ENCODE data around the gene SRSF5. TPM values are rescaled to one million over a fixed set of nuclear protein-coding genes. Genes with fewer than 3 reads are reported as not detected.

Gene SRSF5
- total RNA-seq, 4 donors from 2014 or later, result 57.5 to 113 (median 84.6) TPM

- no peaks in the 10 kb centered on the region for H3K4me1 ChIP-seq
- H3K27ac ChIP-seq, result no peak overlapping the region
- no peaks in the 10 kb centered on the region for H3K9me3 ChIP-seq
- no peak overlapping the region for H3K4me3 ChIP-seq
- no peaks in the 10 kb centered on the region for H3K36me3 ChIP-seq
- ATAC-seq (no peak), DNase-seq (no peak)
- TF ChIP-seq CTCF (IDR thresholded peaks at IDR 0.05 in 4 of 5, conservative IDR thresholded peaks at IDR 0.05 in 1 of 5) (no peak), POLR2A (IDR thresholded peaks at IDR 0.05) (no peak)
- H3K27me3 ChIP-seq, result no peaks in the 10 kb centered on the region
- intact Hi-C loops (cut with DNase I; ENCODE audit: low total_unique reads) (no loop called here), in situ Hi-C loops (cut with MboI; ENCODE audit: low sequenced_read_pairs in 4 of 4) (loop anchor here in 1 of 4 donors (25.0 kb wide), 1 partner anchor 907 kb away; no protein-coding TSS in a partner anchor)
Observed at GRCh38 chr14:69804902-69805301, 38.0 kb downstream of the SRSF5 start.

- no peaks in the 10 kb centered on the region for H3K36me3 ChIP-seq
- H3K4me3 ChIP-seq, result no peak overlapping the region
- no peak overlapping the region for H3K27ac ChIP-seq
- DNase-seq (no peak), ATAC-seq (no peak)
- H3K27me3 ChIP-seq, result no peaks in the 10 kb centered on the region
- in situ Hi-C loops (cut with MboI; ENCODE audit: low sequenced_read_pairs in 4 of 4), result loop anchor here in 1 of 4 donors (25.0 kb wide), 1 partner anchor 905 kb away; no protein-coding TSS in a partner anchor
- no peaks in the 10 kb centered on the region for H3K9me3 ChIP-seq
- H3K4me1 ChIP-seq, result no peaks in the 10 kb centered on the region
- intact Hi-C loops (cut with DNase I; ENCODE audit: low total_unique reads), result no loop called here
- TF ChIP-seq POLR2A (IDR thresholded peaks at IDR 0.05), result no peak
Observed at GRCh38 chr14:69807192-69807591, 40.2 kb downstream of the SRSF5 start.

- ATAC-seq (no peak), DNase-seq (no peak)
- intact Hi-C loops (cut with DNase I; ENCODE audit: low total_unique reads) (no loop called here), in situ Hi-C loops (cut with MboI; ENCODE audit: low sequenced_read_pairs in 4 of 4) (loop anchor here in 1 of 4 donors (25.0 kb wide), 1 partner anchor 903 kb away; no protein-coding TSS in a partner anchor)
- no peak overlapping the region for H3K4me3 ChIP-seq
- TF ChIP-seq CTCF (IDR thresholded peaks at IDR 0.05 in 4 of 5, conservative IDR thresholded peaks at IDR 0.05 in 1 of 5) (no peak), POLR2A (IDR thresholded peaks at IDR 0.05) (no peak)
- H3K4me1 ChIP-seq, result no peaks in the 10 kb centered on the region
- H3K27ac ChIP-seq, result no peak overlapping the region
- no peaks in the 10 kb centered on the region for H3K36me3 ChIP-seq
- H3K27me3 ChIP-seq, result no peaks in the 10 kb centered on the region
- H3K9me3 ChIP-seq, result no peaks in the 10 kb centered on the region
Observed at GRCh38 chr14:69808919-69809808, 42.2 kb downstream of the SRSF5 start.

- no peak for TF ChIP-seq POLR2A (IDR thresholded peaks at IDR 0.05)
- no peak for TF ChIP-seq CTCF (IDR thresholded peaks at IDR 0.05 in 4 of 5, conservative IDR thresholded peaks at IDR 0.05 in 1 of 5)
- DNase-seq, result no peak
- Histone ChIP-seq H3K27ac (no peak overlapping the region), H3K4me3 (no peak overlapping the region), H3K9me3 (no peaks in the 10 kb centered on the region), H3K4me1 (no peaks in the 10 kb centered on the region), H3K27me3 (no peaks in the 10 kb centered on the region), H3K36me3 (no peaks in the 10 kb centered on the region)
- in situ Hi-C loops (cut with MboI; ENCODE audit: low sequenced_read_pairs in 4 of 4) (loop anchor here in 2 of 4 donors (5.0 to 25.0 kb wide), 2 partner anchors 216 to 901 kb away; no protein-coding TSS in a partner anchor), intact Hi-C loops (cut with DNase I; ENCODE audit: low total_unique reads) (loop anchor here (10.0 kb wide), 1 partner anchor 393 kb away; no protein-coding TSS in a partner anchor)
- ATAC-seq, result no peak
Observed at GRCh38 chr14:69811227-69811867, 44.4 kb downstream of the SRSF5 start.

GRCh38 chr14:69811868-69812252, 44.9 kb downstream of the SRSF5 start:
- intact Hi-C loops (cut with DNase I; ENCODE audit: low total_unique reads), result loop anchor here (10.0 kb wide), 1 partner anchor 393 kb away; no protein-coding TSS in a partner anchor
- ATAC-seq (no peak), DNase-seq (no peak)
- Histone ChIP-seq H3K27ac (no peak overlapping the region), H3K36me3 (no peaks in the 10 kb centered on the region), H3K4me1 (no peaks in the 10 kb centered on the region), H3K9me3 (no peaks in the 10 kb centered on the region), H3K4me3 (no peak overlapping the region), H3K27me3 (no peaks in the 10 kb centered on the region)
- in situ Hi-C loops (cut with MboI; ENCODE audit: low sequenced_read_pairs in 4 of 4), result loop anchor here in 2 of 4 donors (5.0 to 25.0 kb wide), 2 partner anchors 215 to 900 kb away; no protein-coding TSS in a partner anchor
- TF ChIP-seq POLR2A (IDR thresholded peaks at IDR 0.05) (no peak), CTCF (IDR thresholded peaks at IDR 0.05 in 4 of 5, conservative IDR thresholded peaks at IDR 0.05 in 1 of 5) (no peak)

Data from gastrocnemius medialis (tissue), 4 donors.